Measurements from ENCODE around the gene AVEN.
"Not testable (repeated sequence)": the region's sequence is repeated elsewhere in the genome, so short reads cannot be mapped to it uniquely, and the experiment has no call there.

AVEN gene

DNA sequence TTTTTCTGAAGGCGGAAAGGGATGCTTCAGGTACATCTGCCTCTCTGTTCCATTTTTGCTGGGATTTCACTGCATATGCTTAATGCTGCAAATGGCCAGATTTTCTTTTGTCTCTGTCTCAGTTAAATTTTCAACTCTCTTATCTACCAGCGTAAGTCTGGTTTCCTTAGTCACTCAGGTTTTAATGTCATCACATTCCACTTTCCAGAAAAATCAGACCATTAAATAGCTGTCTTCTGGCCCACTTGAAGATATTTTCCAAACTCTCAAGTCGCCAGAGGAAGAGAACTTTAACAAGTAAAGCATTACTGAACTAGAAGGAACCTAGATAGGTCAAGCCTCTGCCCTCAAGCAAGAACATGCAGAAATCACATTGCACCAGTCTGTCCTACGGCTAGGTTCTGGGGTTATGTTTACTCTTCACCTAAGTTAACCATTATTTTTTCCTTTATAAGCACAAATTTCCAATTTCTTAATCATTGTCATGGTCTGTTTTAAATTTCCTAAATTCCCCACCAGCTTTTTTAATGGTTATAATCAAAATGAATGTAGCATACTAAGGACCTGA lies 26.5 kb downstream of the AVEN start:
- Histone ChIP-seq H3K4me3 (ENCODE audit: low read depth in 1 of 2, low read length in 2 of 2) (no peak overlapping the region), H3K27me3 (ENCODE audit: low read depth, low read length) (no peaks in the 10 kb centered on the region), H3K4me1 (ENCODE audit: control insufficient read depth in 1 of 2, insufficient read depth in 2 of 2, low read length in 2 of 2) (no peaks in the 10 kb centered on the region), H3K9me3 (ENCODE audit: control insufficient read depth in 1 of 2, low read length in 2 of 2) (no peaks in the 10 kb centered on the region), H3K27ac (ENCODE audit: low read length) (no peak overlapping the region), H3K36me3 (ENCODE audit: control insufficient read depth in 1 of 2, insufficient read depth in 2 of 2, low read length in 2 of 2) (no peaks in the 10 kb centered on the region)

DNA sequence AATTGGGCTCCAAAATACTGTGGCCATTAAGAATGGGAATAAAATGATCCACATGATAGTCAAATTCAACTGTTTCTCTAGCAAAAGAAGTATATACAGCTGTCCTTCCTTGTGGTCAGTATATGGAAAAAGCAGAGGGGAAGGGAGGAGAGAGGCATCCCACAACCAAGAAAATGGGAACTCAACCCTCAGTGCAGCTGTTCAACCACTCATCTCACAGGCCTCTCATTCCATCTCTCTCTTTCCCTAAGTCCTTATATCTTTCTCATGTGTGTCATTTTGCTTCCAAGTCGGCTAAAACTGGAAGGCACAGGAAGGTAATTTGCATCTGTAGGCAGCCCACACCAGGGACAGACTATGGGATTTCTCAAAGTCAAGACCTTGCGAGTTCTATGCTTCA lies 27.5 kb downstream of the AVEN start:
- Histone ChIP-seq H3K36me3 (ENCODE audit: control insufficient read depth in 1 of 2, insufficient read depth in 2 of 2, low read length in 2 of 2) (no peaks in the 10 kb centered on the region), H3K4me3 (ENCODE audit: low read depth in 1 of 2, low read length in 2 of 2) (no peak overlapping the region), H3K27me3 (ENCODE audit: low read depth, low read length) (no peaks in the 10 kb centered on the region), H3K4me1 (ENCODE audit: control insufficient read depth in 1 of 2, insufficient read depth in 2 of 2, low read length in 2 of 2) (no peaks in the 10 kb centered on the region), H3K9me3 (ENCODE audit: control insufficient read depth in 1 of 2, low read length in 2 of 2) (no peaks in the 10 kb centered on the region), H3K27ac (ENCODE audit: low read length) (no peak overlapping the region)

DNA sequence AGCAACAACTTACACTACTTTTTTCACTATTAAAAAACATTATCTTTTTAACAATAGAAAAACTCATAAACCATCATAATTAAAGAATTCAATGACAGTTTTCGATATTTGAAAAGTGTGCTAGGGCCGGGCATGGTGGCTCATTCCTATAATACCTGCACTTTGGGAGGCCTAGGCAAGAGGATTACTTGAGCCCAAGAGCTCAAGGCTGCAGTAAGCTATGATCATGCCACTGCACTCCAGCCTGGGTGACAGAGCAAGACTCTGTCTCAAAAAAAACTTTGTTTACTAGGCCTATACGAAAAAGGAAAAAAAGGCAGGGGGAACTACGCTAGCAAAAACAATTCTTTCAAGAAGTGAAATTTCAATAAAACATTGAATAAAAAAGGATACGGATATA lies 28.1 kb downstream of the AVEN start:
- Histone ChIP-seq H3K4me1 (ENCODE audit: control insufficient read depth in 1 of 2, insufficient read depth in 2 of 2, low read length in 2 of 2) (no peaks in the 10 kb centered on the region), H3K9me3 (ENCODE audit: control insufficient read depth in 1 of 2, low read length in 2 of 2) (no peaks in the 10 kb centered on the region), H3K4me3 (ENCODE audit: low read depth in 1 of 2, low read length in 2 of 2) (no peak overlapping the region), H3K27ac (ENCODE audit: low read length) (no peak overlapping the region), H3K36me3 (ENCODE audit: control insufficient read depth in 1 of 2, insufficient read depth in 2 of 2, low read length in 2 of 2) (no peaks in the 10 kb centered on the region), H3K27me3 (ENCODE audit: low read depth, low read length) (no peaks in the 10 kb centered on the region)

DNA sequence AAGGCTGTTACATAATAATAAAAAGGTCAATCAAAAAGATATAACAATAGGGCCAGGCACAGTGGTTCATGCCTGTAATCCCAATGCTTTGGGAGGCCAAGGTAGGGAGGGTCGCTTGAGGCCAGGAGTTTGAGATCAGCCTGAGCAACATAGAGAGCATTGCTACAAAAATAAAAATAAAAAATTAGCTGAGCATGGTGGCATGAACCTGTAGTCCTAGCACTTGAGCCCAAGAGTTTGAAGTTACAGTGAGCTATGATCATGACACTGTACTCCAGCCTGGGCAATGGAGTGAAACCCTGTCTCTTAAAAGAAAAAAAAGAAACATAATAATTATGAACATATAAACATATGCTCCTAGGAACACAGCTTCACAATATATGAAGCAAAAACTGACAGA lies 29.3 kb downstream of the AVEN start:
- Histone ChIP-seq H3K27ac (ENCODE audit: low read length) (no peak overlapping the region), H3K27me3 (ENCODE audit: low read depth, low read length) (no peaks in the 10 kb centered on the region), H3K4me3 (ENCODE audit: low read depth in 1 of 2, low read length in 2 of 2) (no peak overlapping the region), H3K4me1 (ENCODE audit: control insufficient read depth in 1 of 2, insufficient read depth in 2 of 2, low read length in 2 of 2) (no peaks in the 10 kb centered on the region), H3K36me3 (ENCODE audit: control insufficient read depth in 1 of 2, insufficient read depth in 2 of 2, low read length in 2 of 2) (no peaks in the 10 kb centered on the region), H3K9me3 (ENCODE audit: control insufficient read depth in 1 of 2, low read length in 2 of 2) (no peaks in the 10 kb centered on the region)

DNA sequence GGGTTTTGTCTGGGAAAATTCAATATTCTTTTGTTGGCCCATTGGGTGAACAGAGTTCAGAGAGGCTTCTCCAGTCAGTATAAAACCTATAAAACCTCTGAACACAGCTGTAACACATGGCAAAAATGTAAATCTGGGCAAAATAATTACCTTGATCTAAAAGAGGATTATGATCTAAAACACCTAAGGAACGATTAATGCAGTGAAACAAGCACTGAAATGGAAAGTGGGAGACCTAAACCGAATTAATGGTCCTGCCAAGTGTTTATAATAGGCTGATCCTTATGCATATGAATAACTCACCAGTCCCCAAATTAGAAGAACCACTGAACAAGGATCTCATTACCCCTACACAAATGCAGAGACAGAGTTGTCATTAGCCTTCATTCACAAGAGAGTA lies 32.6 kb downstream of the AVEN start:
- peaks cover 0 to 7% of the 10 kb centered on the region in 2 donors for H3K36me3 ChIP-seq (ENCODE audit: control insufficient read depth in 1 of 2, insufficient read depth in 2 of 2, low read length in 2 of 2)
- H3K4me3 ChIP-seq (ENCODE audit: low read depth in 1 of 2, low read length in 2 of 2), result no peak overlapping the region
- H3K27me3 ChIP-seq (ENCODE audit: low read depth, low read length), result no peaks in the 10 kb centered on the region
- no peaks in the 10 kb centered on the region for H3K4me1 ChIP-seq (ENCODE audit: control insufficient read depth in 1 of 2, insufficient read depth in 2 of 2, low read length in 2 of 2)
- H3K9me3 ChIP-seq (ENCODE audit: control insufficient read depth in 1 of 2, low read length in 2 of 2), result no peaks in the 10 kb centered on the region
- no peak overlapping the region for H3K27ac ChIP-seq (ENCODE audit: low read length)

DNA sequence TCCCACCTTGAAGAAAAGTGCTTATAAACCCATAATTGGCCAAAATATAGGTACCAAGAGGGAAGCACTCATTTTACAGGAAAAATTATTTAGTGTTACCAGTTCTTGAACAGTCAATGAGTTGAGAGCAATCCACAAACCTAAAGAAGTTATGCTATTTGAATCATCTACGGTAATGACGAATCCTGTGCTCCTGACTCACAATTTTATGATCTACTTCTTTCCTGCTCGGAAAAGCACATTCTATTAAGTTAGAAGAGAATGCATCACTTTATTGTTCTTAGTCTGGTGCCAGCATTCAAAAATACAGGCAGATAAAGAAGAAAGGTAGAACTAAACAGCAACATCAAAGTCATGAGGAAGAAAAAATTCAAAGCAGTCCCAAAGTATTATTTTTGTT lies 37.5 kb downstream of the AVEN start:
- Histone ChIP-seq H3K4me3 (ENCODE audit: low read depth in 1 of 2, low read length in 2 of 2) (no peak overlapping the region), H3K4me1 (ENCODE audit: control insufficient read depth in 1 of 2, insufficient read depth in 2 of 2, low read length in 2 of 2) (no peaks in the 10 kb centered on the region), H3K27ac (ENCODE audit: low read length) (no peak overlapping the region), H3K36me3 (ENCODE audit: control insufficient read depth in 1 of 2, insufficient read depth in 2 of 2, low read length in 2 of 2) (peaks cover 0 to 9% of the 10 kb centered on the region in 2 donors), H3K27me3 (ENCODE audit: low read depth, low read length) (no peaks in the 10 kb centered on the region), H3K9me3 (ENCODE audit: control insufficient read depth in 1 of 2, low read length in 2 of 2) (no peaks in the 10 kb centered on the region)

DNA sequence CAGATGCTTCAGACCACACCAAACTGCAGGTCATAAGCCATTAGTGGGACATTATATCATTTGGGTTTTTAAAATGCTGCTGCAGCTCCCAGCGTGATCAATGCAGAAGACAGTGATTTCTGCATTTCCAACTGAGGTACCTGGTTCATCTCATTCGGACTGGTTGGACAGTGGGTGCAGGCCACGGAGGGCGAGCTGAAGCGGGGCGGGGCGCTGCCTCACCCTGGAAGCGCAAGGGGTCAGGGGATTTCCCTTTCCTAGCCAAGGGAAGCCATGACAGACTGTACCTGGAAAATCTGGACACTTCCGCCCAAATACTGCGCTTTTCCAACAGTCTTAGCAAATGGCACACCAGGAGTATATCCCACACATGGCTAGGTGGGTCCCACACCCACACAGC lies 43.3 kb downstream of the AVEN start:
- not testable (repeated sequence) for H3K4me3 ChIP-seq (ENCODE audit: low read depth in 1 of 2, low read length in 2 of 2); H3K27me3 ChIP-seq (ENCODE audit: low read depth, low read length); H3K36me3 ChIP-seq (ENCODE audit: control insufficient read depth in 1 of 2, insufficient read depth in 2 of 2, low read length in 2 of 2); H3K9me3 ChIP-seq (ENCODE audit: control insufficient read depth in 1 of 2, low read length in 2 of 2); H3K4me1 ChIP-seq (ENCODE audit: control insufficient read depth in 1 of 2, insufficient read depth in 2 of 2, low read length in 2 of 2); H3K27ac ChIP-seq (ENCODE audit: low read length)

DNA sequence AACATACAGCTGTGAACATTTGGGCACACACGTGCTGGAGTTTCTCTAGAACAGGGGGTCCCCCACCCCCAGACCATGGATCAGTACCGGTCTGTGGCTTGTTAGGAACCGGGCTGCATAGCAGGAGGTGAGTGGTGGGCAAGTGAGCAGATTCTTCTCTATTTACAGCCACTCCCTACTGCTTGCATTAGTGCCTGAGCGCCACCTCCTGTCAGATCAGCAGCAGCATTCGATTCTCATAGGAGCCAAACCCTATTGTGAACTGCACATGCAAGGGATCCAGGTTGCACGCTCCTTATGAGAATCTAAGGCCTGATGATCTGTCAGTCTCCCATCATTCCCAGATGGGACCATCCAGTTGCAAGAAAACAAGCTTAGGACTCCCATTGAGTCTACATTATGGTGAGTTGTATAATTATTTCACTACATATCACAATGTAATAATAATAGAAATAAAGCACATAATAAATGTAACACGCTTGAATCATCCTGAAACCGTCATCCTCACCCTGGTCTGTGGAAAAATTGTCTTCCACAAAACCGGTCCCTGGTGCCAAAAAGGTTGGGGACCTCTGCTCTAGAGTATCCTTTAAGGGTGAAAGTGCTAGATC lies 44.9 kb downstream of the AVEN start:
- Histone ChIP-seq H3K27ac (ENCODE audit: low read length) (no peak overlapping the region), H3K4me1 (ENCODE audit: control insufficient read depth in 1 of 2, insufficient read depth in 2 of 2, low read length in 2 of 2) (no peaks in the 10 kb centered on the region), H3K27me3 (ENCODE audit: low read depth, low read length) (no peaks in the 10 kb centered on the region), H3K9me3 (ENCODE audit: control insufficient read depth in 1 of 2, low read length in 2 of 2) (no peaks in the 10 kb centered on the region), H3K4me3 (ENCODE audit: low read depth in 1 of 2, low read length in 2 of 2) (no peak overlapping the region), H3K36me3 (ENCODE audit: control insufficient read depth in 1 of 2, insufficient read depth in 2 of 2, low read length in 2 of 2) (no peaks in the 10 kb centered on the region)

DNA sequence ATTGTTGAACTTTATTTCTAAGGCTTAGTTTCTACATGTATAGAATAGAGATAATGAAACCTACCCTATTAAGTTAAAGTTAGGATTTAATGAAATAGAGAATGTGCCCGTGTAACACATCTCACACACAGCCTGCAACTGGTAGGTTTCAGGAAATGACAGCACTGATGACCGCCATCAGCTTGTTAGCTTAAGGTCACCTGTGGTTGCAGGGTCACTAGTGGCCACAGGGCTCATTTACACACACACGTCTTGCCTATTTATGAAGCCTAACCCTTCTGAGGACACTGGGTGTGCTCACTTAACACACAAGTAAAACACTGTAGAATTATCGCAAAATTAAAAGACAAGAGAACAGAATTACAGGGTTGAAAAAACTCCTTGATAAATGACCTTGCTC lies 50.6 kb downstream of the AVEN start:
- no peaks in the 10 kb centered on the region for H3K27me3 ChIP-seq (ENCODE audit: low read depth, low read length)
- no peaks in the 10 kb centered on the region for H3K36me3 ChIP-seq (ENCODE audit: control insufficient read depth in 1 of 2, insufficient read depth in 2 of 2, low read length in 2 of 2)
- H3K4me3 ChIP-seq (ENCODE audit: low read depth in 1 of 2, low read length in 2 of 2), result no peak overlapping the region
- H3K4me1 ChIP-seq (ENCODE audit: control insufficient read depth in 1 of 2, insufficient read depth in 2 of 2, low read length in 2 of 2), result no peaks in the 10 kb centered on the region
- no peaks in the 10 kb centered on the region for H3K9me3 ChIP-seq (ENCODE audit: control insufficient read depth in 1 of 2, low read length in 2 of 2)
- no peak overlapping the region for H3K27ac ChIP-seq (ENCODE audit: low read length)

DNA sequence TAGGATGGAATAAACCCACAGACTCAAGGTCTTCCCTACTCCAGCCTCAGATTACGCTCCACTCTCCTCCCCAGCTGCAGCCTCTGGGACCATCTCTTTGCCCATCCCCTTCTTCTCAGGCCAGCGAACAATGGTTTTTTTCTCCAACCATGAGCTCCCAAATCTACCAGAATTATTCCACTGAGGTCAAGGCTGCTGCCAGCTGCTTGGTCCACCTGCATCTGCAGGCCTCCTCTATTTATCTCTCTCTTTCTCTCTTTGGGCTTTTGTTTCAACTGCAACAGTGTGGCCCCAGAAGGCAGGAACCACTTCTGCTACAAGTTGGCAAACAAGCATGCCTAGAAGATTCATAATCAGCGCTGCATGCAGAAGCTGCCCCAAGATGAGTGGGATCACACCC lies 51.6 kb downstream of the AVEN start:
- no peaks in the 10 kb centered on the region for H3K9me3 ChIP-seq (ENCODE audit: control insufficient read depth in 1 of 2, low read length in 2 of 2)
- no peaks in the 10 kb centered on the region for H3K36me3 ChIP-seq (ENCODE audit: control insufficient read depth in 1 of 2, insufficient read depth in 2 of 2, low read length in 2 of 2)
- H3K4me3 ChIP-seq (ENCODE audit: low read depth in 1 of 2, low read length in 2 of 2), result no peak overlapping the region
- H3K27me3 ChIP-seq (ENCODE audit: low read depth, low read length), result no peaks in the 10 kb centered on the region
- no peaks in the 10 kb centered on the region for H3K4me1 ChIP-seq (ENCODE audit: control insufficient read depth in 1 of 2, insufficient read depth in 2 of 2, low read length in 2 of 2)
- H3K27ac ChIP-seq (ENCODE audit: low read length), result no peak overlapping the region

DNA sequence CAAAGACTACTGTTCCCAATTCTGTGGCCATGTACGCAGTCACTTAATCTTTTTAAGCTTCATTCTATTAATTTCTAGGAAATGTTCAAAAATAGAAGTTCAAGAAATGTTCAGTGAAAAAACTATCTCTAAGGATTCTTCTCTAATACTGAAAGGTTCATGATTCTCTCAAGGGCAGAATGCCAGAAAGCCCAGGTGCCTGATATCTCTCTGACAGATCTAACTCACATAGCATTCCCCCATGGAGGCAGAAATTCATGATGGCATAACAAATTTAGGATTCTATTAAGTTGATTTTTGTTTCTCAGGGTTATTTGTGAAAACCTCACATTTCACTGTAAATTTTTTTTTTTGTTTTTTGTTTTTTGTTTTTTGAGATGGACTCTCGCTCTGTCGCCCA lies 53.3 kb downstream of the AVEN start:
- no peaks in the 10 kb centered on the region for H3K36me3 ChIP-seq (ENCODE audit: control insufficient read depth in 1 of 2, insufficient read depth in 2 of 2, low read length in 2 of 2)
- H3K27me3 ChIP-seq (ENCODE audit: low read depth, low read length), result no peaks in the 10 kb centered on the region
- H3K4me1 ChIP-seq (ENCODE audit: control insufficient read depth in 1 of 2, insufficient read depth in 2 of 2, low read length in 2 of 2), result no peaks in the 10 kb centered on the region
- H3K9me3 ChIP-seq (ENCODE audit: control insufficient read depth in 1 of 2, low read length in 2 of 2), result no peaks in the 10 kb centered on the region
- H3K4me3 ChIP-seq (ENCODE audit: low read depth in 1 of 2, low read length in 2 of 2), result no peak overlapping the region
- H3K27ac ChIP-seq (ENCODE audit: low read length), result no peak overlapping the region

DNA sequence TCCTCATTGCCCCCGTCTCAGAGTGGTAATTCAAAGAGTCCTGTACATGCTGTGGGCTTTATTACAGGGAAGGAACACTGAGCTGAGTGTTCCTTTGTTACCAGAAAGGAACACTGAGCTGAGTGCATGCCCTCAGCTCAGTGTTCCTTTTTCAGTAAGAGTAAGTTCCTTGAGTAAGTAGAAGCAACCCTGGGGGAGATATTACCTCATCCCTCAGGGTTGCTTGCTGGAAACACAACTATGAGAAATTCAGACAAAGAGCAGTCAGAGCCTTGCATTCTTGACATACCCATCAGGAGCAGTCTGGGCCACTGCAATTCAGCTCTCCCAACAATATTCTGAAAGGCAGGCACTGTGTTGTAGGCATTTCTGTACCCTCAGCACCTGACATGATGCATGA lies 53.7 kb downstream of the AVEN start:
- no peaks in the 10 kb centered on the region for H3K36me3 ChIP-seq (ENCODE audit: control insufficient read depth in 1 of 2, insufficient read depth in 2 of 2, low read length in 2 of 2)
- H3K27ac ChIP-seq (ENCODE audit: low read length), result no peak overlapping the region
- no peaks in the 10 kb centered on the region for H3K9me3 ChIP-seq (ENCODE audit: control insufficient read depth in 1 of 2, low read length in 2 of 2)
- H3K4me1 ChIP-seq (ENCODE audit: control insufficient read depth in 1 of 2, insufficient read depth in 2 of 2, low read length in 2 of 2), result no peaks in the 10 kb centered on the region
- no peaks in the 10 kb centered on the region for H3K27me3 ChIP-seq (ENCODE audit: low read depth, low read length)
- no peak overlapping the region for H3K4me3 ChIP-seq (ENCODE audit: low read depth in 1 of 2, low read length in 2 of 2)
